Ureter (tissue), 1 donor: ENCODE data around the gene MEPE. TPM values are rescaled to one million over a fixed set of nuclear protein-coding genes. Genes with fewer than 3 reads are reported as not detected.
A peak's percentile ranks its signal among the peaks of the same experiment; 100 is the strongest.

ENCODE experiments used
- DNase-seq: peaks from one replicate; pipeline ENCODE4 v3.0.0-alpha.2; 2020; ENCODE audit warnings: low spot score
- total RNA-seq: library from RNA; stranded (reverse); gene quantifications from one replicate; pipeline ENCODE4 v1.2.4, GENCODE V29; 2023
- donor health status: DM: yes; HTN: yes; CAD: no.

The MEPE gene
- not detected for total RNA-seq

GRCh38 chr4:87832669-87833068 is at the start of gene MEPE:
TSS of gene MEPE (plus strand) at chr4:87832969. CDS start at chr4:87834715, 1,746 bp downstream.
- DNase-seq: no peak

DNA sequence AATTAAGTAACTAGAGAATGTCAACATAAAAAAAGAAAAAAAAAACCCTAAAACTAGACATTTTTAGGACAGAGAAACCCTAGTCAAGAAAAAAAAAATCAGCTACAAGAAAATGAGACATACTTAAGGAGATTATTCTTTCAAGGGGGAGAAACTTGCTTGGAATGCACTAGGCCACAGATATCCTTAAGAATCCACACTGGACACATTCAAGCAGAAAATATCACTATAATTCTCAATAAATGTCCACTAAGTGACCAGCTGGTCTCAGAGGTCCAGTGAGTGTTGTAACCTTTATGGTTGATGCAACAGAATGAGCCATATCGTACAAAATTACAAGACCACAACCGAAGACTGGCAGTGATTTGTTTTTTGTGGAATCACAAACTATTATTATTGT is 49.0 kb upstream of the MEPE start:
- DNase-seq: no peak

DNA sequence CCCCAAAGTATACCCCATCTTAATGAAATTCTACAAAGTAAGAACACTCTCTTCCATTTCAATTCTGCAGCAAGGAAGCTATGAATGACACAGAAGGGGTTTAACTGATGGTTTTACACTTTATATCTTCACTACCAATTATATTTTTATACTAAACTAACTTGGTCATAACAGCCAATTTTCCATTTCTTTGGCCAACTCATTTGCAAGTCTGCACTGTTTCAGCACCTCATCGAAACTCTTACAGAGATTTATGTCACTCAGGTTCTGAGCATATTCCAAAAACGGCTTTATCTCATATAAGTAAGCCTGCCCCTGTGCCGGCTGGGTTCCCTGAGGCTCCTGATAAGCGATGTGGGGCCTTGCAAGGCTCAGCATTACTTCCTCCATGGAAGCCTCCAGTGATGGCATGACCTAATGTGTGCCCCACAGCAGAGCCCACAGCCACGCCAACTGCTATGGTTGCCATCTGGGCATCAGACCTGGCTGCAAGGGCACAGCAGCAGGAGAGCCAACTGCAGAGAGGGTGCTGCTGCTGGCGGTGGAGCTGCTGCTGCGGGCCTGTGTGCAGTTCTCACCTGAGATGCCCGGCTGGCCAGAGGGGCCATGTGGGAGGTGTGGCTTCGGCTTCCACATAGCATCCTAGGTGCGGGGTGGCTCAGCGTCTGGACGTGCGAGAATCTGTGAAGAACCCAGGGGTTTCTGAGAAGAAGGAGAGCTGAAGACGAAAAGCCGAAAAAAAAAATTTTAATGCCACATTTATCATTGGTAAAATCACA is 46.8 kb upstream of the MEPE start:
- no peak for DNase-seq

DNA sequence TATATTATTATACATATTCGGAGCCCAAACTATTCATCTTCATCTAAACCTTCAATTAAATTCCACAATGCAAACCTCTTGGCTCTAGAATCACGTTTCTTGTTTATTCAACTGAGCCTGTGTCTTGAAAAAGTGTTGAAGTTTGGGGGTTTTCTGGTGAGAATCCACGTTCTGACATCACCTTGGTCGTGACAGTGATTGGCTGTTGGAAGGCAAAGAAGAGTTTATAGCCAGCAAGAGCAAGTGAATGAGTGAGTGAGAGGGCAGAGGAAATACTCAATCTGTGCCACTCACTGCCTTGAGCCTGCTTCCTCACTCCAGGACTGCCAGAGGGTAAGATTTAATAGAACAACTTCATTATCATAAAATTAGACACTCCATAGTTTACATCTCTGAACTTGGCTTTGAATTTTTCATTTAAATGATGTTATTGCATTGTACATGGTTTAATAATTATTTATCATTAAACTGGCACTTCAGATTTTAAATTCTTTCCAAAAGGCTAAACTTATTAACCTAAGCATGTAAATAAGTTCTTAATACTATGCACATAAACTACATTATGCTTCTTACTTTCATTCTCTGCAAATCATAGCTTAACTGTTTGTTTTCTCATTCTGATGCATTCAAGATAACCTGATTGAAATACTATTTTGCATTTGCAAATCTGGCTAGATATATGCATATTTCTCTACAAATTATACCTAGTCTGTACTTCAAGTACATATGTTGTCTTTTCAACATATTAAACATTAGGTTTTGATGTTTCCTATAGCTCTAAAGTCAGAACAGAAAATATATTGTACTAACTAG is 33.3 kb upstream of the MEPE start, which contains the start of gene IBSP:
Gene IBSP, plus strand, starts transcription at position 254 of the 813 bp plus-strand sequence. CDS start 2,808 bp downstream, outside the sequence.
- DNase-seq: no peak

- DNase-seq: no peak
Measured at GRCh38 chr4:87802858-87803257, 29.9 kb upstream of the MEPE start.

GRCh38 chr4:87803421-87803820 is 29.3 kb upstream of the MEPE start:
- no peak for DNase-seq

DNA sequence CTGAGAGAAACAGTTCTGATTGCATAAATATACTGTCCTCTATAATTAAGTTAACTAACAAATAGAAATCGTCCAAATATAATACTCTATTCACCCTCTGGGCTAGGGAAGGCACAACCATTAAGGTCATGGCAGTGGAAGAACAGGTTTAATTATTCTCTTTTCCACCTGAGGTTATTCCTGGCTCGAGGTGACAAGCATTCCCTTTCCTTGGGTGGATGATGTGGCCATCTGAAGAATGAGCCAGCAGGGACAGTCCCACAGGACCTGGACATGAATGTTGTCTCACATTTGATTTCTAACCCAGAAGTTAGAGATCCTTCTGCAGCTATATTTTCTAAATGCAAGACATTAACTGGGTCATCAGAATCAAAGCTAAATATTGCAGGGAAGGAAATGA is 27.9 kb upstream of the MEPE start:
- no peak for DNase-seq

GRCh38 chr4:87805971-87806370 is 26.8 kb upstream of the MEPE start:
- no peak for DNase-seq

GRCh38 chr4:87806520-87806919 is 26.2 kb upstream of the MEPE start:
- no peak for DNase-seq

GRCh38 chr4:87807402-87807801 is 25.4 kb upstream of the MEPE start:
- DNase-seq: no peak

DNA sequence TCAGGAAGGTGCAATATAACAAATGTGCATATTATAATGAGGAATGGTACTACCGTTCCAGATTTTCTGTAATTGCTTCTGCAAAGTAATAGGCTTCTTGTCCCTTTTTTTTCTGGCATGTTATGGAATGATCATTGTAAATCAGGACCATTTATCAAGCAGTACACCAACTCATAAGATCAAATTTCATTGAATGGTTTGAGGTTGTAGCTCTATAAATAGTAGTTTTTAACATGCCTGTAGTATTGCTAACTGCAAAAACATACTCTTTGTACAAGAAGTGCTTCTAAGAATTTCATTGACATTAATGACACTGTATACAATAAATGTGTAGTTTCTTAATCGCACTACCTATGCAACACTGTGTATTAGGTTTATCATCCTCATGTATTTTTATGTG is 20.8 kb upstream of the MEPE start:
- no peak for DNase-seq

GRCh38 chr4:87819281-87819919 is 13.4 kb upstream of the MEPE start:
- peak; percentile 55 for DNase-seq

DNA sequence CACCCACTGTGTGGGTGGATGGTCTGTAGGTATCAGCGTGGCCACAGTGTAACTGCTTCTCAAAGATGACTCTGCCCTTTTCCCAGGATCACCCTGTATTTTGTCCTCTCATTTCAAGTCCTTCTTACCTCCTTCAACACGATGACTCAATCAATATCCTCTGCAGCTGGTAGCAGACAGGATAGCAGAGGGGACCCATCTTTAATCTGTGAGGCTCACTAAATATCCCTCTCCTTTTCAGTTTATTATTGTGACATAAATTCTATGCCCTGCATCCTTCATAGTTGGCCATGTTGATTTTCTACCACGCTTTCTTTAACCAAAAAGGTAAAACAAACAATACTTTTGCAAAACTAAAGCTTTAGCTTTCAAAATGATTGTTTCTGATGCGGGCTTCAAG is 9.6 kb upstream of the MEPE start:
- no peak for DNase-seq

DNA sequence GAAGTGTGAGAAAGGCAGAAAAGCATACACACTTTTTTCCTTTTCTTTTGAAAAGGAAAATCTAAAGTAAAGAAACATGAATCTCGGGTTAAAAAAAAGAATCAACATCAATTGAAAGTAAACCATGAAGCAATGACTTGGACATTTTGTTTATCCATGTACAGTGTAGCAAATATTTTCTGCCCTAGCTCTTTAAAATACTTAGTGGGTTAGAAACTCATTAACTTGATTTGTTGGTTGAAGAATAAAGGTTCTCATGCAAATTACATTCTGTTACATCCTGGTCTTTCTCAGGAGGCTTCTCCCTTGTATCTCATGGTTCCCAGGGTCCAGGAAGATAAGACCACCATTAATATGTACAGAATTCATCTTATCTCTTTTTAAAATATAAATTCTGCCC is 9.0 kb upstream of the MEPE start:
- no peak for DNase-seq

DNA sequence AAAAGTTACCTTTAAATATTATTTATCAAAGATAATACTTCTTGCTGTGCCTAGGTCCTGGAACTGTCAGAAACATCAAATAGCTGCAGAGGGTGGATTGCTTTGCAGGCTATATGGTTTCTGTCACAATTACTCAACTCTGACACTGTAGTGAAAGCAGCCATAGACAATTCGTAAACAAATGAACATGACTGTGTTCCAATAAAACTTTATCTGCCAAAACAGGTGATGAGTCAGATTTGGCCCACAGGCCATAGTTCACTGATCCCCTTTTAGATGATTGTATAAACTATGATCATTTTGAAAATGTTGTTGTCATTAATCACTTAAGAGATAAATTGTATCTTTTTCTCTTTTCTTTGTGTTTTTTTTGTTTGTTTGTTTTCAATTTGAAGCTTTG is 8.4 kb upstream of the MEPE start:
- no peak for DNase-seq

DNA sequence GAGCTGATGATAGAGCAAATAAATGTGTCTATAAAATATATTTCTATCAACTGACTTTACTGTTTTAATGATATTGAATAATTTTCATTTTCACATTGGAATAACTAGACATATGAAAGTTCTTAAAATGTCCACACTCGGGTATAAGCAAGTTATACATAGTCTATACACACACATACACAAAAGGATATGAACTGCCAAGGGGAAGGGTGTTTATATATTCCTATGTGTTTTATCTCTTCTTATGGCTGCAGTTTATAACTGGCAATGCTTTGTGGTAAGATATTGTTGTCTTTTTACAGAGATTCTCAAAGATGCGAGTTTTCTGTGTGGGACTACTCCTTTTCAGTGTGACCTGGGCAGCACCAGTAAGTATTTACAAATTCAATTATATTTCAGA is 1.6 kb downstream of the MEPE start:
- DNase-seq: no peak

DNA sequence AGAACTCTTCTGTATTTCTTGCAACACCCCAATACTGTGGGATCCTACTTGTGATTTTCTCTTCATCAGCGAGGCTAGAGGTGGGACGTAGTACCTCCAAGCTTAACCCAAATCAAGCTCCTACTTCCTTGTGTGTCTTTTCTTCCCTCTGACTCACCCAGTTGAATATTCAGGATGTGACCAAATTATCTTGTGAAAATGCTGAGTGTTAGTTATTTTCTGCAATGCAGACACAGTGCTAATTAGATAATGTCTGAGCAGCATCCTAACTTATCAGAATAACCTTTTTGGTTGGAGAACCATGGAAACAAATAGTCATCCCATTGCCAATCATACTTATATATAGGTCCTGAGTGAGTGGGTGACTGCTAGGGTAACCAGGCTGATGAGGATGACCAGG is 2.4 kb downstream of the MEPE start:
- DNase-seq: no peak

- no peak for DNase-seq
Measured at GRCh38 chr4:87835743-87836142, 3.0 kb downstream of the MEPE start.

- DNase-seq: no peak
Measured at GRCh38 chr4:87838205-87838604, 5.4 kb downstream of the MEPE start.

DNA sequence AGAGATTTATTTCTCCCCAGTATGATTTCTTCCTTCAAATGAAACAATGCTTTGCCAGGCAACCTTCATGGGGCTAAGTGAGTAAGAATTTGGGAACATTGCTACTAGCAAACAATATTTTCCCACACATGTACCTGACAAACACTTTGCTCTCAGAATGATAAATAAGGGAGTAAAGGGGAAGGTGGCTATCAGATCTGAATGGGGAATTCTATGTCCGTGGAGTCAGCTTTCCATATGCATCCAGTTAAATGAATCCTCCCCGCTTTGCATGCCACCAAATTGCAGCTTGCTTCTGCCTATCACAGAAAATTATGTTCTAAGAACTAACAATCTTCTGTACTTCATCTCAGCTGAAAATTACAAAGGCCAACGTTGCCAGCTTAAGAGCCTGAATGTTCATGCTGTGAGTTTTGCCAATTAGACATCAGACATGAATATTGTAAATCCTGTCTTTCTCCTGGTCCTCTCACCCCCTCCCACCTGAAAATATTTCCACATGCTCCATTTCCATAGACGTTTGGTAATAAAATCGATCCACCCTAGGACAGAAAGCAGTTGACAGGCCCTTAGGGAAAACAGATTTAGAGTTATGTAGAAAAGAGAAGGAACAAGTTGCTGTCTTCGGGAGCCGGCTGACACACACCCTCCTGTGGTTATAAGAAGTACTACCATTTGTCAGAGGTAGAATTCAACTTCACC is 6.3 kb downstream of the MEPE start:
- no peak for DNase-seq

DNA sequence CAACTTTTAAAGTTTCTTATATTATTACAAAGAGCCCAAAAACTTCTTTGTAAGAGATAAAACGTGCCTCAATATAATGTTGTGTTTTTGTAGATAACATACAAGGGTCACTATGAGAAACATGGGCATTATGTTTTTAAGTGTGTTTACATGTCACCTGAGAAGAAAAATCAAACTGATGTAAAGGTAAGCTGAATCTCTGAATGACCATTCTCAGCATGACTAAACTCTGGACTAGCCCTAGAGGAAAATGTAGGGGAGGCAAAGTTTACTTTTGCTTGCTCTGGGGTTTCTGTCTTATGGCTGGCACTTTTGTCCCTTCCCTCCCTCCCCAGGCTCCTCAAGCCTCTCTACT is 6.8 kb downstream of the MEPE start:
- no peak for DNase-seq

DNA sequence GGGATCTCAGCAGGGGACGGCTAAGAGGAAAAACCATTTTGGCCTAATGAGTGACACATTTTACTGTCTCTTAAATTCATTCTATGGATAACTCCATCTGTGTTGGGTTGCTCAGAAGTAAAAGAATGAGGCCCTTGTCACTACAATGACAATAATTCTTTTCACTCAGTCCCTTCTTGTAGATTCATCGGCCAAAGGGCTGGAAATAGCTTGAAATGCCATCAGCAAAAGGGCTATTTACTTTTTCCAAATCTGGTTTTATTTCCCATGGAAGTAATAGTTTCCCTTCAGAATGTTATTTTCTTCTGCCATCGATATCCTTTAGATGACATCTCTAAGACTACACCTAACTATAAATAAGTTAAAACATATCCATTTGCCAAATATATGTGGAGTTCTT is 7.4 kb downstream of the MEPE start:
- DNase-seq: no peak
